ENCODE data around the gene AKR1C1.

- TF ChIP-seq BHLHE40 (IDR thresholded peaks at IDR 0.05; ENCODE audit: low read length) (no peak), IRF2 (CRISPR knock-in tag; IDR thresholded peaks at IDR 0.05) (no peak), OTX1 (CRISPR knock-in tag; IDR thresholded peaks at IDR 0.05) (no peak), GTF2F1 (IDR thresholded peaks at IDR 0.05; ENCODE audit: low read depth, low read length) (no peak), CEBPB (tag; IDR thresholded peaks at IDR 0.05) (no peak), CTCF (IDR thresholded peaks at IDR 0.05 in 2 of 3, conservative IDR thresholded peaks at IDR 0.05 in 1 of 3; ENCODE audit: insufficient read depth in 2 of 3, low read depth in 1 of 3, low read length in 3 of 3) (no peak), EP300 (IDR thresholded peaks at IDR 0.05; ENCODE audit: low read length) (no peak), ELF1 (tag; IDR thresholded peaks at IDR 0.05) (no peak), POLR2A (conservative IDR thresholded peaks at IDR 0.05) (no peak), THRA (IDR thresholded peaks at IDR 0.05) (no peak)
These were observed 21.0 kb downstream of the AKR1C1 start for GRCh38 chr10:4984223-4984622.
